Sigmoid colon (tissue), 7 donors: Measurements from ENCODE around the gene RTN4IP1. TPM values are rescaled to one million over a fixed set of nuclear protein-coding genes. Genes with fewer than 3 reads are reported as not detected.

Experiments
- DNase-seq: peaks from one replicate; pipeline ENCODE4 v3.0.0-alpha.2; 2019
- H3K27ac ChIP-seq, 4 donors: fragments of 200-600 bp; sonication (generic); one replicate each; pipeline ENCODE4 v1.5.1; 2016 to 2019; ENCODE audit warnings: mild to moderate bottlenecking in 1 of 4
- H3K27me3 ChIP-seq, 3 donors: fragments of 200-600 bp; sonication (generic); one replicate each; pipeline ENCODE4 v1.5.1; 2019; ENCODE audit warnings: mild to moderate bottlenecking in 1 of 3
- H3K36me3 ChIP-seq, 4 donors: fragments of 200-600 bp; sonication (generic); one replicate each; pipeline ENCODE4 v1.5.1; 2016 to 2019
- H3K4me1 ChIP-seq, 4 donors: fragments of 200-600 bp; sonication (generic); one replicate each; pipeline ENCODE4 v1.5.1; 2017 to 2019
- H3K4me3 ChIP-seq, 4 donors: fragments of 200-600 bp; sonication (generic); one replicate each; pipeline ENCODE4 v1.5.1; 2017 to 2019; ENCODE audit warnings: mild to moderate bottlenecking in 2 of 4, moderate library complexity in 1 of 4
- H3K9me3 ChIP-seq, 4 donors: fragments of 200-600 bp in 3 of 4; sonication (generic) in 3 of 4; one replicate each; pipeline versions ENCODE4 v1.5.1 to v1.6.1; 2013 to 2019
- CTCF ChIP-seq, 4 experiments: fragments of 450-650 bp in 3 of 4; fragments of 200-600 bp in 1 of 4; IDR thresholded peaks; one replicate each; pipeline ENCODE4 v1.5.1; 2016 to 2019; ENCODE audit warnings: antibody characterized with exemption in 4 of 4, mild to moderate bottlenecking in 3 of 4, moderate library complexity in 2 of 4
- EP300 ChIP-seq, 4 donors: sonication (generic); formaldehyde crosslinking; IDR thresholded peaks; one replicate each; pipeline ENCODE4 v1.6.1; 2017; ENCODE audit warnings: antibody characterized with exemption in 4 of 4
- POLR2A ChIP-seq, 2 donors: fragments of 450-650 bp; IDR thresholded peaks; one replicate each; pipeline ENCODE4 v1.6.1; 2016; ENCODE audit warnings: antibody characterized with exemption in 2 of 2, mild to moderate bottlenecking in 2 of 2, moderate library complexity in 2 of 2
- POLR2AphosphoS5 ChIP-seq, 4 donors: sonication (generic); formaldehyde crosslinking; IDR thresholded peaks; one replicate each; pipeline ENCODE4 v1.6.1; 2017; ENCODE audit warnings: antibody characterized with exemption in 4 of 4
- WGBS, 2 donors: extraction: QIAGEN DNeasy Blood & Tissue Kit; methylation state at CpG; one replicate each; pipeline ENCODE4 v1.1.7; 2013; 5-methylcytosine and 5-hydroxymethylcytosine counted together
- intact Hi-C: fragments of 100-400 bp; cut with DNase I; formaldehyde crosslinking; loops from one replicate; pipeline ENCODE4 v1.15.1; 2023
- polyA plus RNA-seq, 3 donors: library from polyadenylated mRNA; stranded (reverse); fragments of 200-250 nt; gene quantifications; one replicate each; pipeline ENCODE4 v1.2.3, GENCODE V29; 2013
- total RNA-seq, 4 donors: library from RNA; depleted of rRNA; stranded (reverse); fragments of >200 nt; gene quantifications; one replicate each; pipeline ENCODE4 v1.1.0, GENCODE V29; 2016
- donor health status: healthy with polysubstance abuse.
- donor health status: Bipolar disorder and iron deficiency.
- donor health status: healthy.

RTN4IP1 gene
- total and polyA plus RNA-seq, 7 donors = 2.2 to 15.3 (median 7.1) TPM

DNA sequence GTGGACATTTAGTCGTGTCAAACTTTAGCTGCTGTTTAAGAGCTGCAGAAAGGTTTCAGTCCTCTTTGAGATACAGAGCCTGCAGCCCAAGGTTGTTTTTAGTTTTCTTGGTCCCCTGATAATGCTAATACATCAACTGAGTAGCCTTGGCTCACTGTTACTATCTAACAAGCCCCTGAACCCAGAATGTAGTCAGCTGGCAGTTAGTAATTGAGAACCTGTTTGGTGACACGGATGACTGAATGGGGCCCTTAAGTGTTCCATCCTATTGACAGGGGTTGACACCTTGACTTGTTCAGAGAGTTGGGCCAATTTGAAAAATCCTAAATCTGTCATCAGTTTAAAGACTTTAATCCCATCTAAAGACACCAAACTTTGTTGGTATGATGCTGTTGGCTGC, 2.8 kb downstream of the RTN4IP1 start:
- TF ChIP-seq CTCF (IDR thresholded peaks at IDR 0.05) (no peak), POLR2A (IDR thresholded peaks at IDR 0.05) (no peak), POLR2AphosphoS5 (IDR thresholded peaks at IDR 0.05) (no peak), EP300 (IDR thresholded peaks at IDR 0.05) (no peak)
- WGBS, 2 donors = 58 to 65% methylated on average over 2 of the region's 2 CpGs
- Histone ChIP-seq H3K36me3 (peaks cover 0 to 10% (median 0%) of the 10 kb centered on the region in 4 donors), H3K4me3 (no peak overlapping the region), H3K4me1 (peaks cover 0 to 20% (median 14%) of the 10 kb centered on the region in 4 donors), H3K27me3 (no peaks in the 10 kb centered on the region), H3K9me3 (no peaks in the 10 kb centered on the region), H3K27ac (no peak overlapping the region)
- intact Hi-C loops = no loop called here
- no peak for DNase-seq

DNA sequence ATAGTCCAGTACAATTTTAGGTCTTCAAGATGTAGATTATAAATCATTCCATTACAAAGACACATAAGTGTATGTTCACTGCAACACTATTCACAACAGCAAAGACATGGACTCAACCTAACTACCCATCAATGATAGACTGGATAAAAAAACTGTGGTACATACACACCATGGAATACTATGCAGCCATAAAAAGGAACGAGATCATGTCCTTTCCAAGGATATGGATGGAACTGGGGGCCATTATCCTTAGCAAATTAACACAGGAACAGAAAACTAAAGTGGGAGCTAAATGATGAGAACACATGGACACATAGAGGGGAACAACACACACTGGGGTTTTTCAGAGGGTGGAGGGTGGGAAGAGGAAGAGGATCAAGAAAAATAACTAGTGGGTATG, 6.3 kb downstream of the RTN4IP1 start:
- WGBS, 2 donors = 90 to 95% methylated on average over 1 of the region's 1 CpG
- no peak for DNase-seq
- Histone ChIP-seq H3K27me3 (no peaks in the 10 kb centered on the region), H3K27ac (no peak overlapping the region), H3K36me3 (peaks cover 0 to 22% (median 0%) of the 10 kb centered on the region in 4 donors), H3K4me3 (no peak overlapping the region), H3K4me1 (peaks cover 0 to 3% (median 1%) of the 10 kb centered on the region in 4 donors), H3K9me3 (no peaks in the 10 kb centered on the region)
- intact Hi-C loops = no loop called here
- TF ChIP-seq POLR2A (IDR thresholded peaks at IDR 0.05) (no peak), POLR2AphosphoS5 (IDR thresholded peaks at IDR 0.05) (no peak), EP300 (IDR thresholded peaks at IDR 0.05) (no peak), CTCF (IDR thresholded peaks at IDR 0.05) (no peak)

GRCh38 chr6:106622412-106622811, 6.9 kb downstream of the RTN4IP1 start:
- H3K27ac ChIP-seq = no peak overlapping the region
- no peak overlapping the region for H3K4me3 ChIP-seq
- no peaks in the 10 kb centered on the region for H3K27me3 ChIP-seq
- WGBS, 2 donors = 88 to 95% methylated on average over 8 of the region's 8 CpGs
- no peak for DNase-seq
- intact Hi-C loops = no loop called here
- TF ChIP-seq POLR2AphosphoS5 (IDR thresholded peaks at IDR 0.05) (no peak), EP300 (IDR thresholded peaks at IDR 0.05) (no peak), CTCF (IDR thresholded peaks at IDR 0.05) (no peak), POLR2A (IDR thresholded peaks at IDR 0.05) (no peak)
- H3K4me1 ChIP-seq = no peaks in the 10 kb centered on the region
- H3K36me3 ChIP-seq = peaks cover 0 to 22% (median 0%) of the 10 kb centered on the region in 4 donors
- no peaks in the 10 kb centered on the region for H3K9me3 ChIP-seq

GRCh38 chr6:106620931-106621672, 8.2 kb downstream of the RTN4IP1 start:
- Histone ChIP-seq H3K4me1 (no peaks in the 10 kb centered on the region), H3K9me3 (no peaks in the 10 kb centered on the region), H3K27ac (no peak overlapping the region), H3K4me3 (no peak overlapping the region), H3K27me3 (no peaks in the 10 kb centered on the region), H3K36me3 (peaks cover 0 to 22% (median 0%) of the 10 kb centered on the region in 4 donors)
- intact Hi-C loops = no loop called here
- 93 to 96% methylated on average over 3 of the region's 3 CpGs for WGBS, 2 donors
- no peak for TF ChIP-seq EP300 (IDR thresholded peaks at IDR 0.05)
- no peak for TF ChIP-seq CTCF (IDR thresholded peaks at IDR 0.05)
- no peak for TF ChIP-seq POLR2A (IDR thresholded peaks at IDR 0.05)
- no peak for TF ChIP-seq POLR2AphosphoS5 (IDR thresholded peaks at IDR 0.05)
- no peak for DNase-seq
